Transverse colon (tissue), 4 donors: ENCODE measurements around the gene ZIC4. TPM values are rescaled to one million over a fixed set of nuclear protein-coding genes. Genes with fewer than 3 reads are reported as not detected.

Experiments used
- DNase-seq: peaks from one replicate; pipeline ENCODE4 v3.0.0-alpha.2; 2019
- H3K27ac ChIP-seq, 4 donors: fragments of 200-600 bp; sonication (generic); 2 replicates each; pipeline ENCODE4 v1.5.1; 2016 to 2018; ENCODE audit warnings: inconsistent platforms in 4 of 4
- H3K27me3 ChIP-seq: fragments of 200-600 bp; sonication (generic); 2 replicates; pipeline ENCODE4 v1.5.1; 2017; ENCODE audit warnings: inconsistent platforms
- H3K36me3 ChIP-seq, 4 donors: fragments of 200-600 bp; sonication (generic); 2 replicates each; pipeline ENCODE4 v1.5.1; 2017 to 2019; ENCODE audit warnings: inconsistent platforms in 4 of 4
- H3K4me1 ChIP-seq, 4 donors: fragments of 200-600 bp; sonication (generic); 2 replicates each; pipeline ENCODE4 v1.5.1; 2017 to 2020; ENCODE audit warnings: inconsistent platforms in 4 of 4
- H3K4me3 ChIP-seq, 4 donors: fragments of 200-600 bp; sonication (generic); 1 replicate in 1 of 4; 2 replicates in 3 of 4; pipeline versions ENCODE4 v1.5.1 to v1.6.1; 2017 to 2019; ENCODE audit warnings: inconsistent platforms in 4 of 4
- H3K9me3 ChIP-seq, 2 donors: fragments of 200-600 bp; sonication (generic); 2 replicates each; pipeline ENCODE4 v1.5.1; 2017 to 2019; ENCODE audit warnings: inconsistent platforms in 2 of 2
- CTCF ChIP-seq, 5 experiments: fragments of 200-600 bp in 3 of 5; fragments of 450-650 bp in 2 of 5; sonication (generic) in 3 of 5; IDR thresholded peaks; 1 replicate in 2 of 5; 2 replicates in 3 of 5; pipeline ENCODE4 v1.5.1; 2016 to 2017; ENCODE audit warnings: antibody characterized with exemption in 5 of 5, inconsistent platforms in 3 of 5, mild to moderate bottlenecking in 2 of 5, moderate library complexity in 1 of 5
- EP300 ChIP-seq: sonication (generic); formaldehyde crosslinking; IDR thresholded peaks from one replicate; pipeline ENCODE4 v1.6.1; 2017; ENCODE audit warnings: antibody characterized with exemption, low read depth
- POLR2A ChIP-seq: fragments of 450-650 bp; IDR thresholded peaks from one replicate; pipeline ENCODE4 v1.6.1; 2016; ENCODE audit warnings: antibody characterized with exemption, mild to moderate bottlenecking, moderate library complexity
- POLR2AphosphoS5 ChIP-seq, 3 donors: sonication (generic); formaldehyde crosslinking; IDR thresholded peaks; one replicate each; pipeline ENCODE4 v1.6.1; 2016; ENCODE audit warnings: antibody characterized with exemption in 3 of 3
- WGBS, 2 donors: methylation state at CpG; one replicate each; pipeline ENCODE4 v1.1.5; 2018; ENCODE audit warnings: low coverage in 1 of 2; 5-methylcytosine and 5-hydroxymethylcytosine counted together
- in situ Hi-C, 4 donors: fragments of 200-750 bp; cut with MboI; loops; one replicate each; pipeline versions ENCODE4 v1.15.0 to v1.15.1; 2017; ENCODE audit warnings: low sequenced_read_pairs in 3 of 4, low pct_ligation_motif_present in 1 of 4, low pct_unique_long_range_greater_than_20kb in 1 of 4
- intact Hi-C: fragments of 100-400 bp; cut with DNase I; formaldehyde crosslinking; loops from one replicate; pipeline ENCODE4 v1.15.1; 2023; ENCODE audit warnings: low total_unique reads
- total RNA-seq, 4 donors: library from RNA; depleted of rRNA; stranded (reverse); fragments of >200 nt; gene quantifications; one replicate each; pipeline ENCODE4 v1.1.0, GENCODE V29; 2016

Gene ZIC4
- total RNA-seq, 4 donors from 2014 or later, result not detected

GRCh38 chr3:147390589-147391569 lies 15.5 kb downstream of the ZIC4 start:
- no peak for DNase-seq
- Histone ChIP-seq H3K4me3 (no peak overlapping the region), H3K36me3 (no peaks in the 10 kb centered on the region), H3K4me1 (peaks cover 0 to 22% (median 17%) of the 10 kb centered on the region in 4 donors), H3K27me3 (peaks cover 100% of the 10 kb centered on the region), H3K9me3 (no peaks in the 10 kb centered on the region), H3K27ac (no peak overlapping the region)
- in situ Hi-C loops (no loop called here), intact Hi-C loops (no loop called here)
- TF ChIP-seq POLR2AphosphoS5 (IDR thresholded peaks at IDR 0.05) (no peak), POLR2A (no peak), CTCF (IDR thresholded peaks at IDR 0.05) (no peak), EP300 (no peak)
- WGBS, 2 donors, result 22 to 38% methylated on average over 5 to 77 of the region's 77 CpGs

- H3K9me3 ChIP-seq, result no peaks in the 10 kb centered on the region
- in situ Hi-C loops (no loop called here), intact Hi-C loops (no loop called here)
Observed at GRCh38 chr3:147389717-147390116, 16.6 kb downstream of the ZIC4 start.

GRCh38 chr3:147388700-147389580 lies 17.4 kb downstream of the ZIC4 start:
- Histone ChIP-seq H3K9me3 (no peaks in the 10 kb centered on the region), H3K36me3 (no peaks in the 10 kb centered on the region), H3K4me3 (no peak overlapping the region), H3K27ac (no peak overlapping the region), H3K4me1 (peaks cover 0 to 22% (median 16%) of the 10 kb centered on the region in 4 donors), H3K27me3 (peaks cover 100% of the 10 kb centered on the region)
- no peak for TF ChIP-seq EP300
- no peak for TF ChIP-seq POLR2A
- TF ChIP-seq CTCF (IDR thresholded peaks at IDR 0.05), result no peak
- no peak for TF ChIP-seq POLR2AphosphoS5 (IDR thresholded peaks at IDR 0.05)
- intact Hi-C loops, result no loop called here
- WGBS, 2 donors, result 15% methylated on average over 22 to 25 of the region's 25 CpGs
- DNase-seq, result no peak
- in situ Hi-C loops, result no loop called here

More at GRCh38 chr3:147389717-147390116, 16.6 kb downstream of the ZIC4 start:
- H3K4me1 ChIP-seq, result peaks cover 0 to 22% (median 17%) of the 10 kb centered on the region in 4 donors
- no peak for TF ChIP-seq POLR2AphosphoS5 (IDR thresholded peaks at IDR 0.05)
- no peak for TF ChIP-seq POLR2A
- TF ChIP-seq CTCF (IDR thresholded peaks at IDR 0.05), result no peak
- no peak for TF ChIP-seq EP300
- no peaks in the 10 kb centered on the region for H3K36me3 ChIP-seq
- 0 to 14% methylated on average over 1 to 12 of the region's 12 CpGs for whole genome bisulfite sequencing, 2 donors
- no peak overlapping the region for H3K4me3 ChIP-seq
- no peak overlapping the region for H3K27ac ChIP-seq
- no peak for DNase-seq
- peaks cover 100% of the 10 kb centered on the region for H3K27me3 ChIP-seq
